ENCODE measurements around the gene SLC9C2. TPM values are rescaled to one million over a fixed set of nuclear protein-coding genes. Genes with fewer than 3 reads are reported as not detected.

The SLC9C2 gene
- total and polyA plus RNA-seq, 2 donors from 2014 or later = 0.52 to 0.72 TPM

DNA sequence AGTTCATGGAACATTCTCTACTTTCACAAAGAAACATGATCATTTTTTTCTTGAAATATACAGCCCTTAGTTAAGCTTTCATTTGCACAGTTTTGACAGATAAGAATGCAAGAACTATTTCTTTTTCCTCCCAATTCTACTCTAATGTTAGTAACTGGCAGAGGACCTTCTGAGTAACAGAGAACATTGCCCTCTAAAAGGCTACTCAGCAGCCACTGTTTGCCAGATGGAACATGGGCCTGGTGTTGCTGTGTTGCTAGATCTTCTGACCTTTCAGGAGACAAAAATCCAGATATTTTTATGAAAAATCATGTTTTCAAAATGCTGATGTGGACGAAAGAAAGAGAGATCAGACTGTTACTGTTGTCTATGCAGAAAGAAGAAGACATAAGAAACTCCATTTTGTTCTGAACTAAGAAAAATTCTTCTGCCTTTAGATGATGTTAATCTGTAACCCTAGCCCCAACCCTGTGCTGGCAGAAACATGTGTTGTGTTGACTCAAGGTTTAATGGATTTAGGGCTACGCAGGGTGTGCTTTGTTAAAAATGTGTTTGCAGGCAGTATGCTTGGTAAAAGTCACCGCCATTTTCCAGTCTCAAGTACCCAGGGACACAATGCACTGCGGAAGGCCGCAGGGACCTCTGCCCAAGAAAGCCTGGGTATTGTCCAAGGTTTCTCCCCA lies 128.6 kb downstream of the SLC9C2 start:
- no peaks in the 10 kb centered on the region for H3K9me3 ChIP-seq (ENCODE audit: control insufficient read depth in 2 of 3, insufficient read depth in 1 of 3, low read length in 3 of 3)
- TF ChIP-seq, protein P1, sequence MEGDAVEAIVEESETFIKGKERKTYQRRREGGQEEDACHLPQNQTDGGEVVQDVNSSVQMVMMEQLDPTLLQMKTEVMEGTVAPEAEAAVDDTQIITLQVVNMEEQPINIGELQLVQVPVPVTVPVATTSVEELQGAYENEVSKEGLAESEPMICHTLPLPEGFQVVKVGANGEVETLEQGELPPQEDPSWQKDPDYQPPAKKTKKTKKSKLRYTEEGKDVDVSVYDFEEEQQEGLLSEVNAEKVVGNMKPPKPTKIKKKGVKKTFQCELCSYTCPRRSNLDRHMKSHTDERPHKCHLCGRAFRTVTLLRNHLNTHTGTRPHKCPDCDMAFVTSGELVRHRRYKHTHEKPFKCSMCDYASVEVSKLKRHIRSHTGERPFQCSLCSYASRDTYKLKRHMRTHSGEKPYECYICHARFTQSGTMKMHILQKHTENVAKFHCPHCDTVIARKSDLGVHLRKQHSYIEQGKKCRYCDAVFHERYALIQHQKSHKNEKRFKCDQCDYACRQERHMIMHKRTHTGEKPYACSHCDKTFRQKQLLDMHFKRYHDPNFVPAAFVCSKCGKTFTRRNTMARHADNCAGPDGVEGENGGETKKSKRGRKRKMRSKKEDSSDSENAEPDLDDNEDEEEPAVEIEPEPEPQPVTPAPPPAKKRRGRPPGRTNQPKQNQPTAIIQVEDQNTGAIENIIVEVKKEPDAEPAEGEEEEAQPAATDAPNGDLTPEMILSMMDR (IDR thresholded peaks at IDR 0.05; ENCODE audit: borderline replicate concordance, extremely low read depth, insufficient read depth) = no peak
- intact Hi-C loops (cut with DNase I) = no loop called here
- FAIRE-seq = no peak
- peak overlapping the region in 1 of 3 donors; percentile 44 for H3K9ac ChIP-seq (ENCODE audit: low read length in 3 of 3)
- H3K27me3 ChIP-seq (ENCODE audit: control insufficient read depth, insufficient read depth, low read length) = no peaks in the 10 kb centered on the region
- no peak overlapping the region for H3K4me3 ChIP-seq (ENCODE audit: low read length in 3 of 3)
- DNase-seq = peak in 1 of 5 donors; percentile 1
- H3K36me3 ChIP-seq (ENCODE audit: control insufficient read depth in 2 of 3, insufficient read depth in 3 of 3, low read length in 3 of 3) = no peaks in the 10 kb centered on the region
- peaks cover 2 to 23% (median 19%) of the 10 kb centered on the region in 3 donors for H3K4me1 ChIP-seq (ENCODE audit: control insufficient read depth in 2 of 3, insufficient read depth in 2 of 3, low read depth in 1 of 3, low read length in 3 of 3)
- H3K27ac ChIP-seq (ENCODE audit: low read depth in 2 of 2, low read length in 2 of 2) = peak overlapping the region; percentile 44 to 59

DNA sequence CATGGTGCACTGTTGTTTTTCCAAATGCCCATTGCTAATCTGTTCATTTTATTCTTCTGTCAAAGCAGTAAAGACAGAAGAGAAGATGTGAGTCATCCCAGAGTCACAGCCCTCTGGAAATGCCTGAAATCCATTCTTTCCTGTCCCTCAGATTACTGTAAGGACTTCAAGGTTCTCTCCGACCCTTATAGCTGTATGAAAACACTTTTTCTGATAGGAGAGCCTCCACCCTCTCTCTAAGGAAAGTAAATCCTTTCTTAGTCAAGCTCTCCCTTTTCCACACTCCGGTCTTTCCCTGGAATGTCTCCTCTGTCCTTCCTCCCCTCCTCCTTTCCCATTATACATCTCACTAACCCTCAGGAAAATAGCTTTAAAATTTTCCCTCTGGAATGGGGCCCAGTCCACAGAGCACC lies 129.3 kb downstream of the SLC9C2 start:
- Histone ChIP-seq H3K27me3 (ENCODE audit: control insufficient read depth, insufficient read depth, low read length) (no peaks in the 10 kb centered on the region), H3K27ac (ENCODE audit: low read depth in 2 of 2, low read length in 2 of 2) (peak overlapping the region in 1 of 2 donors; percentile 59), H3K36me3 (ENCODE audit: control insufficient read depth in 2 of 3, insufficient read depth in 3 of 3, low read length in 3 of 3) (no peaks in the 10 kb centered on the region), H3K4me1 (ENCODE audit: control insufficient read depth in 2 of 3, insufficient read depth in 2 of 3, low read depth in 1 of 3, low read length in 3 of 3) (peaks cover 0 to 23% (median 12%) of the 10 kb centered on the region in 3 donors), H3K9ac (ENCODE audit: low read length in 3 of 3) (peak overlapping the region in 1 of 3 donors; percentile 44), H3K9me3 (ENCODE audit: control insufficient read depth in 2 of 3, insufficient read depth in 1 of 3, low read length in 3 of 3) (no peaks in the 10 kb centered on the region), H3K4me3 (ENCODE audit: low read length in 3 of 3) (no peak overlapping the region)
- DNase-seq (no peak), FAIRE-seq (no peak)
- intact Hi-C loops (cut with DNase I) = no loop called here
- TF ChIP-seq, protein P1 (IDR thresholded peaks at IDR 0.05; ENCODE audit: borderline replicate concordance, extremely low read depth, insufficient read depth) = no peak

DNA sequence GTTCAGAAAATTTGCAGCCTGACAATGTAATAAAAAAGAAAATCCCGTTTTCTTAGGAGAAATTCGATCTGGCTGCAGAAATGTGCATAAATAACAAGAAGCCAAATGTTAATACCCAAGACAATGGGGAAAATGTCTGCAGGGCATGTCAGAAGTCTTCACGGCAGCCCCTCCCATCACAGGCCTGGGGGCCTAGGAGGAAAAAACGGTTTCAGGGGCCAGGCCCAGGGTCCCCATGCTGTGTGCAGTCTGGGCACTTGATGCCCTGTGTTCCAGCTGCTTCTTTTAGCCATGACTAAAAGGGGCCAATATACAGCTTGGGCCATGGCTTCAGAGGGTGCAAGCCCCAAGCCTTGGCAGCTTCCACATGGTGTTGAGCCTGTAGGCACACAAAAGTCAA lies 132.3 kb downstream of the SLC9C2 start:
- DNase-seq = no peak
- H3K36me3 ChIP-seq (ENCODE audit: control insufficient read depth in 2 of 3, insufficient read depth in 3 of 3, low read length in 3 of 3) = no peaks in the 10 kb centered on the region
- no peaks in the 10 kb centered on the region for H3K9me3 ChIP-seq (ENCODE audit: control insufficient read depth in 2 of 3, insufficient read depth in 1 of 3, low read length in 3 of 3)
- H3K27ac ChIP-seq (ENCODE audit: low read depth in 2 of 2, low read length in 2 of 2) = no peak overlapping the region
- FAIRE-seq = no peak
- TF ChIP-seq, protein P1 (IDR thresholded peaks at IDR 0.05; ENCODE audit: borderline replicate concordance, extremely low read depth, insufficient read depth) = no peak
- H3K4me1 ChIP-seq (ENCODE audit: control insufficient read depth in 2 of 3, insufficient read depth in 2 of 3, low read depth in 1 of 3, low read length in 3 of 3) = peaks cover 0 to 12% (median 11%) of the 10 kb centered on the region in 3 donors
- no peak overlapping the region for H3K9ac ChIP-seq (ENCODE audit: low read length in 3 of 3)
- H3K27me3 ChIP-seq (ENCODE audit: control insufficient read depth, insufficient read depth, low read length) = no peaks in the 10 kb centered on the region
- intact Hi-C loops (cut with DNase I) = no loop called here
- no peak overlapping the region for H3K4me3 ChIP-seq (ENCODE audit: low read length in 3 of 3)

Data from kidney (tissue), 14 donors.